Hematopoietic multipotent progenitor cell treated with erythropoietin and hydrocortisone succinate and interleukin-3 and kit ligand, for 6 days (in vitro differentiated cells): ENCODE data around the gene MYNN.

Source experiments
- DNase-seq: peaks from one replicate; pipeline ENCODE4 v3.0.0-alpha.2; 2015

Gene MYNN

GRCh38 chr3:169780742-169781141 lies 7.5 kb downstream of the MYNN start:
- DNase-seq = peak; percentile 52

GRCh38 chr3:169781209-169781855 lies 8.1 kb downstream of the MYNN start:
- DNase-seq = peak; percentile 94

- DNase-seq = no peak
These were observed 13.9 kb downstream of the MYNN start for GRCh38 chr3:169787120-169787519.

- DNase-seq = no peak
These were observed 14.6 kb downstream of the MYNN start for GRCh38 chr3:169787791-169788190.

- DNase-seq = no peak
These were observed 17.0 kb downstream of the MYNN start for GRCh38 chr3:169790219-169790618.

- DNase-seq = no peak
These were observed 17.7 kb downstream of the MYNN start for GRCh38 chr3:169790687-169791429.

- no peak for DNase-seq
These were observed 19.2 kb downstream of the MYNN start for GRCh38 chr3:169792359-169792758.

GRCh38 chr3:169804681-169805080 lies 31.5 kb downstream of the MYNN start:
- no peak for DNase-seq

- peak; percentile 15 for DNase-seq
These were observed 36.1 kb downstream of the MYNN start for GRCh38 chr3:169809230-169809795.

- DNase-seq = peak; percentile 80
These were observed 38.6 kb downstream of the MYNN start for GRCh38 chr3:169811631-169812331.

- peak; percentile 93 for DNase-seq
These were observed 39.4 kb downstream of the MYNN start, which contains the start of the genes LRRC34 and LRRIQ4 for GRCh38 chr3:169812332-169813235. TSS of gene LRRC34 (minus strand) at chr3:169812904. CDS start at chr3:169812548, 356 bp downstream. TSS of gene LRRIQ4 (plus strand) at chr3:169812870. CDS start at chr3:169821922, 9,052 bp downstream.

GRCh38 chr3:169813278-169813677 lies 40.1 kb downstream of the MYNN start:
- peak; percentile 19 for DNase-seq

- DNase-seq = peak; percentile 89
These were observed 40.7 kb downstream of the MYNN start for GRCh38 chr3:169813757-169814517.

GRCh38 chr3:169815590-169816150 lies 42.5 kb downstream of the MYNN start:
- DNase-seq = no peak

- DNase-seq = no peak
These were observed 45.1 kb downstream of the MYNN start for GRCh38 chr3:169818316-169818715.

GRCh38 chr3:169822091-169822490 lies 48.9 kb downstream of the MYNN start:
- DNase-seq = no peak

GRCh38 chr3:169822540-169822939 lies 49.3 kb downstream of the MYNN start:
- no peak for DNase-seq

GRCh38 chr3:169822983-169823382 lies 49.8 kb downstream of the MYNN start:
- DNase-seq = no peak

- no peak for DNase-seq
These were observed 52.1 kb downstream of the MYNN start for GRCh38 chr3:169825316-169825715.

- no peak for DNase-seq
These were observed 54.5 kb downstream of the MYNN start for GRCh38 chr3:169827712-169828111.

GRCh38 chr3:169835533-169835932 lies 62.3 kb downstream of the MYNN start:
- DNase-seq = no peak
